Activated T-cell treated with anti-CD3 and anti-CD28 coated beads, Interleukin-2, amount 50 U/mL, for 48 hours (primary cell): ENCODE measurements around the gene CNTN1.

Source experiments
- DNase-seq, 2 experiments: peaks; one replicate each; pipeline ENCODE4 v3.0.0-alpha.2; 2020

CNTN1 gene

GRCh38 chr12:40986001-40986400 is 293.8 kb downstream of the CNTN1 start:
- DNase-seq = no peak

GRCh38 chr12:40988355-40988754 is 296.1 kb downstream of the CNTN1 start:
- no peak for DNase-seq

DNA sequence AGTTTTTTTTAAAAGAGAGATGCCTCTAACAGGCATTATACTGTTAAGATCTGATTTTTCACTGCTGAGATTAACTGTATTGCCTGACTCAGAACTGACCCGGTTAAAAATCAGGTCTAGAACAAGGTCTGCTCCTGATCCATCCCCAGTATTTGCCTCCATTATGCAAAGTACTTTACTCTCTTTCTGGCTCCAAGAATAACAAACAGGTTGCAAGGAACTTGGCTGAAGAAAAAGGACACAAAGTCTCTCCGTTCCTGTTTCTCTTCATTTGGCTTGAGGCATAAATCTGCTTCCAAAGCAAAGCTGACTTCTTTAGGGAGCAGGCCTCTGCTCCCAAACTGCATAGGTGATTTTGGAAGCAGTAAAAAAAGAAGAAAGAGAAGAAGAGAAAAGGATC is 296.6 kb downstream of the CNTN1 start:
- DNase-seq = no peak

- no peak for DNase-seq
Observed at GRCh38 chr12:40989785-40990184, 297.5 kb downstream of the CNTN1 start.

DNA sequence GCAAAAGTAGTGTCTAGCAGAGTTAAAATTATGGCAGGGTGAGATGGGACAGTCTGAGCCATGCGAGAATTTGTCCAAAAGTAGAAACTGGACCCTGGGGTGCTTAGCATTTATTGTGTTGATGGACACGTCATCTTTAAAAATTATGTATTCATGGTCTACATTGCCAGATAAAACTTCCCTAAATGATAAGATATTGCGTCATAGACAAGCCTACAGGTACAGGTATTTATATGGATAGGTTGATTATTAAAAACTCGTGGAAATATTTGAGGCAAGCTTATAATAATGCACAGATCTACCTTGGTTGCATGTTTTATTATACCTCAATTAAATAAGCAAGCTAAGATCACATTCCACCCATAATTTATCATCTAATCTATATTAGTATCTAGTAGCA is 299.9 kb downstream of the CNTN1 start:
- no peak for DNase-seq

GRCh38 chr12:40992674-40993073 is 300.4 kb downstream of the CNTN1 start:
- DNase-seq = no peak

DNA sequence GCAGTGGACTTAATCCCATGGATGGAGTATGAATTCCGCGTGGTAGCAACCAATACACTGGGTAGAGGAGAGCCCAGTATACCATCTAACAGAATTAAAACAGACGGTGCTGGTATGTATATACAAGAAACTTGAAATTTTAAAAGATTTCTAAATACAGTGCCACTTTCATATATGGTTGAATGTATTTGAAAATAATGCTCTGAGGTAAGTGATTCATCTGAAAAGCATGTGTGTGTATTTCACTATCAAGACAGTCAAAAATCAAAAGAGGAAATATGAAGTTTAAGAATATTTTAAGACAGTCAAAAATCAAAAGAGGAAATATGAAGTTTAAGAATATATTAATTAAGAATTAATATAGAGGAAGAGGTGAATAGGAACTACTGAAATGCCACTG is 300.9 kb downstream of the CNTN1 start:
- DNase-seq = no peak

DNA sequence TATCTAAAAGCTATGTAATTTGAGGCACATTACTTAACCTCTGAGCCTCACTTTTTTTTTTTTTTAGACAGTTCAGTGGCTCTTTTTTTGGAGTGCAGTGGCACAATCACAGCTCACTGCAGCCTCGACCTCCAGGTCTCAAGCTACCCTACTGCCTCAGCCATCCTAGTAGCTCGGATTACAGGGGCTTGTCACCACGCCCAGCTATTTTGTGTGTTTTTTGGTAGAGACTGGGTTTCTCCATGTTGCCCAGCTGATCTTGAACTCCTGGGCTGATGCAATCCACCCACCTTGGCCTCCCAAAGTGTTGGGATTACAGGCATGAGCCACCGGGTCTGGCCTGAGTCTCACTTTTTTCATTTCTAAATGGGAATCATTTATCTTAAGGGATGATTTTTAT is 303.9 kb downstream of the CNTN1 start:
- no peak for DNase-seq

DNA sequence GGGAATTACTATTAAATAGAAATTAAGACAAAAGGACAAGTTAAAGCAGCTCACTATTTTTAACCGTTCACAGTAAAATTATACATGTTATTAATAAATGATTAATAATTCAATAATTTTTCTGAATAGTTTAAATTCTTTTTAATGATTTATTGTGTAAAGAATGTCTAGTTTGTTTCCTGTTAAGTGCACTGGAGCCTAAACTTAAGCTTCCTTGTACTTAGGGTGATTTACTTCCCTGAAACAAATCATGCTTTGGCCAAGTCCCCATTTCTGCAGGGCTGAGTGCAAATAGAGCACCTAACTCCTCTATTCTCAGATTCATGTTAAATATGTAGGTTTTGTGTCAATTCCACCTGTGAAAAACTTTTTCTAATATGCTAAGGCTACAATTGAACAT is 307.0 kb downstream of the CNTN1 start:
- DNase-seq = no peak

- DNase-seq = no peak
Observed at GRCh38 chr12:41008472-41008871, 316.2 kb downstream of the CNTN1 start.

GRCh38 chr12:41011939-41012338 is 319.7 kb downstream of the CNTN1 start:
- no peak for DNase-seq

- no peak for DNase-seq
Observed at GRCh38 chr12:41013881-41014642, 321.8 kb downstream of the CNTN1 start.

GRCh38 chr12:41014643-41015020 is 322.4 kb downstream of the CNTN1 start:
- DNase-seq = no peak

GRCh38 chr12:41018010-41018409 is 325.8 kb downstream of the CNTN1 start:
- DNase-seq = no peak

- DNase-seq = no peak
Observed at GRCh38 chr12:41019461-41019860, 327.2 kb downstream of the CNTN1 start.

- DNase-seq = no peak
Observed at GRCh38 chr12:41023836-41024235, 331.6 kb downstream of the CNTN1 start.

DNA sequence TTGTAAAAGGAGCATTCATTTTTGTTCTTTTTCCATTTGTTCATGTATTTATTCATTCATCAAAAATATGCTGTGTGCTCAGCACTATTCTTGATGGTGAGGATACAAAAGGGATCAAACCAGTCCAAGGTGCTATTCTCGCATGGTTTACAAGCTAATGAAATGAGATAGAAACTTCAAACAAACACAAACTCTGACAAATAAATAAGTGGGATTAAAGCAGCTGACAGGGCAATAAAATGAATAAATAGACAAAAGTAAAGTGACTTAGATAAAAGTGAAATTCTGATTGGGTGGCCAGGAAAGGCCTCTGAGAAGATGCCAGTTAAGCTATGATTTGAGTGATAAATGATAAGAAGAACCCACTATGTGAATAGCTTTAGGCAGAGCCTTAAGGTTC is 333.9 kb downstream of the CNTN1 start:
- no peak for DNase-seq

DNA sequence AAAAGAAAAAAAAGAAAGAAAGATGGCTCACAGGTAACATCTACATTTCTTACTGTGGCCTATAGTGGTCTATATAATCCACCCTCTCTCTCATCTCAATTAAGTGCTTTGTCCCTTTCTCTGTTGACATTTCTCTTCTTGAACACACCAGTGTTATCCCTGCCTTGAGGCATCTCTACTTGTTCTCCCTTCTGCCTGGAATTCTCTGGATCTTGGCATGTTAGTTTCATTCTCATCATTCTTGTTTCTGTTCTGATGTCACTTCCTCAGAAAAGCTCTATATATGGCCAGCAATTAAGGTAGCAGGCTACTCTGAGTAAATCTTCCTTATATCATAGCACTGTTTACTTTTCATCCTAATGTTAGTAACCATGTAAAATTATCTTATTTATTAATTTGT is 340.1 kb downstream of the CNTN1 start:
- DNase-seq = no peak

- DNase-seq = no peak
Observed at GRCh38 chr12:41034686-41035085, 342.4 kb downstream of the CNTN1 start.

- no peak for DNase-seq
Observed at GRCh38 chr12:41039461-41039860, 347.2 kb downstream of the CNTN1 start.

DNA sequence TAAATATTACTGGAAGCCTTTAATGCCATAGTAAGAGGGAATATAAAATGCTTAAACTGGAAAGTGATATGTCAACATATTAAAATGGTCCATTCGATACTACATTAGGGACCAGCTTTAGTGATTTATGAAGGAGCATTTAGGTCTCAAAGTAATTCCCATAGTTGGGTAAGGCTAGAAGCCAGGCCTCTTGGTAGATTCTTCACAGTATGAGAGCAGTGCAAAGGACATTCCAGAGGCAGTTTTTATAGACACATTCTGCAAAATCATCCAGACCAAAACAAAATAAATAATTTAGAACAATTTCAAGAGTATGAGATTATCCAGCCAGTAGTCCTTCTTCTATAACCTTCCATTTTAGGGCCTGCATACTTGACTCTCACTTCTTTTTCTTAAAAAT is 353.3 kb downstream of the CNTN1 start:
- no peak for DNase-seq

GRCh38 chr12:41049033-41049432 is 356.8 kb downstream of the CNTN1 start:
- no peak for DNase-seq

DNA sequence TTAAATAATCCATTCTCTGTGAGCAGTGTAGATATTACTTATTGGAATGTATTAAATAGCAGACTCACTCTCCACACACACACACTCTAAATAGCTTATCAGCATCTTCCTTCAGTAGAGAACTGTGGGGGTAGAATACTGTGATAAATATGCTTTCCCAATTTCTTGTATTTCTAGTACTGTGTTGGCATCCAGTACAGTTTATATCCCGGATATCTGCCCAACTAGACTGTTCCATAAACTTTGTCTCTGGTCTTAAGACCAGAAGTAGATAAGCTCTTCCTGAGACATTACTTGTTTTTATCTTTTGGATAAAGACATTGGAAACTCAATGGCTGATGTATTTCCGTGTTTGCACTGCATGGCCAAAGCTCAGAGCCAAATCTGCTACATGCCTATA is 359.7 kb downstream of the CNTN1 start:
- DNase-seq = no peak

GRCh38 chr12:41052441-41052840 is 360.2 kb downstream of the CNTN1 start:
- DNase-seq = no peak

- DNase-seq = no peak
Observed at GRCh38 chr12:41053046-41053445, 360.8 kb downstream of the CNTN1 start.
